Cardiac fibroblast (primary cell): ENCODE data around the gene CHCHD3.

Experiments
- DNase-seq, 2 donors: peaks; one replicate each; pipeline versions ENCODE4 v3.0.0 to v3.0.0-alpha.2; 2010; ENCODE audit warnings: low read depth in 2 of 2
- H3K4me3 ChIP-seq, 2 donors: replicated peaks in 1 of 2; 1 replicate in 1 of 2; 2 replicates in 1 of 2; pipeline ENCODE4 v1.5.1; 2011; ENCODE audit warnings: low read depth in 2 of 2, low read length in 2 of 2, mild to moderate bottlenecking in 2 of 2, moderate library complexity in 1 of 2
- CTCF ChIP-seq: IDR thresholded peaks from one replicate; pipeline ENCODE4 v1.5.1; 2011; ENCODE audit warnings: low read depth, mild to moderate bottlenecking, low read length, inconsistent platforms

The CHCHD3 gene

DNA sequence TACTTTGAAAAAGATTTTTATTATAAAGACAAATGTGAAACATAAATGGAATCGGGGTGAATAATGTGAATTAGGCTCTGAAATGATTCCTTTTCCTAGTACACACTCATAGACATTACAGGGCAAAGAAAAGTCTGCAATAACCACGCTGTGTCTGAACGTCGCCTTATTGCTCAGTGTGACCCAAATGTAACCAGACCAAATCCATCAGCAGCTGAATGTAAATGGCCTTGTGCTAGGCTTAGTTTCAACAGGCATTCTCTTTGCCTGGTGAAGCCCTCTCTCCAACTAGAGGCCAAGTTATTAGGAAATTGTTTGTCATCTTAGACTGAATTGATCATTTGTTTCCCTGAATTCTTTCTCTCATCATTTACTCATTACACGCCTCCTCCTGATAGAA is 225.5 kb downstream of the CHCHD3 start:
- no peak overlapping the region for H3K4me3 ChIP-seq
- DNase-seq, result no peak
- TF ChIP-seq CTCF, result no peak

DNA sequence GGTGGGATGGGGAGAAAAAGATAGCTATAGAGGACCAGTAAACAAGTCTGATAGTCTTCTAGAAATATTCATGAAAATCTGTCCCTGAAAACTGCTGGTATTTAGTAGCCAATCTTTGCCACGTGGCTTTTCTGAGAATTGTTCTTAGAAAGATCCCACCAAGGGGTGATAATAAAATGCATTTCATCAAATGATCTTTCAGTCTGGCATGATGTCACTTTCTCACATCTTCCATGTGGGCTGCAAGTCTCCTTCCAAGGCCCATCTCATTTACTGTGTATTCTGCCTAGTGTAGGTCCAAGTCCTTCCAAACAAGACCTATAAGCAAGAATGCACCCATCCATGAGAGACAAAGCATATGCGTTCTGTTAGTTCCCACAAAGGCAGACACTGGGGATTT is 226.0 kb downstream of the CHCHD3 start:
- no peak for DNase-seq
- H3K4me3 ChIP-seq, result no peak overlapping the region
- TF ChIP-seq CTCF, result no peak

- no peak for TF ChIP-seq CTCF
- no peak overlapping the region for H3K4me3 ChIP-seq
- DNase-seq, result peak in 1 of 2 donors; percentile 5
Observed at GRCh38 chr7:132854238-132854637, 227.7 kb downstream of the CHCHD3 start.

GRCh38 chr7:132847376-132847775 is 234.5 kb downstream of the CHCHD3 start:
- TF ChIP-seq CTCF, result no peak
- no peak for DNase-seq
- no peak overlapping the region for H3K4me3 ChIP-seq

GRCh38 chr7:132846086-132846485 is 235.8 kb downstream of the CHCHD3 start:
- DNase-seq, result no peak
- no peak overlapping the region for H3K4me3 ChIP-seq
- TF ChIP-seq CTCF, result no peak

DNA sequence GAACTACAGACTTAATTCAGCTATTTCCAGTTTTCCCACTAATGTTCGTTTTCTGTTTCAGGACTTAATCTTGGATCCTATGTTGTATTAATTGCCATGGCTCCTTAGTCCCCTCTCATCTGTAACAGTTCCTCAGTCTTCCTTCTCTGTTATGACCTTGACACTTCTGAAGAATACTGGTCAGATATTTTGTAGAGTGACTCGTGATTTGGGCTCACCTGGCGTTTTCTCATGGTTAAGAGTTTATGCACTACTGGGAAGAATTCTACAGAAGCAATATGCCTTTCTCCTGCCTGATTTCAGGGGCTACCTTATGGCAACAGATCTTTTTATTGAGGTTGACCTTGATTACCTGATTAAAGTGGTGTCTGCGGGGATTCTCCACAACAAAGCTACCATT is 239.4 kb downstream of the CHCHD3 start:
- no peak for DNase-seq
- no peak overlapping the region for H3K4me3 ChIP-seq
- no peak for TF ChIP-seq CTCF

DNA sequence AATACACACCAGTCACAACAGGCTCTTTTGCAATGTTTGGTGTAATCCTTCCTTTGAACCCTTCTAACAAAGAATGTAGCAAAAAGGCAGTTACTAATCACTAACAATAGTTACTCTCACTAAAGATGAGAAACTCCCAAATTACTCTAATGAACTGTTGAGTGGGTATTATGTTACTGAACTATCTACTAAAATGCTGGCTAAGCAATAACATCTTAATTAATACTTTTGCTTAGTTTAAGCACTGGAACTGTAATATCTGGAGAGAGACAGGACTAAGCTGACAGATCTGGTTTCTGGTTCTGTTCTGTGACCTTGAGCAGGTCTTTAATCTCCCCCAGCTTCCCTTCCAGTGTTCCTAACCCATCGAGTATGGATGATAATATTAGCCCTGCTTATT is 241.7 kb downstream of the CHCHD3 start:
- no peak for DNase-seq
- TF ChIP-seq CTCF, result no peak
- H3K4me3 ChIP-seq, result no peak overlapping the region
